A549 (cell line): ENCODE results near the gene PRKN.

Source experiments
- BHLHE40 ChIP-seq: IDR thresholded peaks from 2 replicates; pipeline ENCODE4 v1.6.1; 2012; ENCODE audit warnings: low read depth, low read length, inconsistent platforms
- CHD2 ChIP-seq: fragments of 150-350 bp; IDR thresholded peaks from 2 replicates; pipeline ENCODE4 v1.6.1; 2014; ENCODE audit warnings: low read length; ENCODE audit not compliant: partially characterized antibody
- CHD4 ChIP-seq: fragments of 200-600 bp; sonication (generic); IDR thresholded peaks from 2 replicates; pipeline ENCODE4 v1.6.1; 2016; ENCODE audit warnings: antibody characterized with exemption, mild to moderate bottlenecking, borderline replicate concordance
- EHF ChIP-seq: fragments of 250-450 bp; sonication (Bioruptor Pico); IDR thresholded peaks from 2 replicates; pipeline ENCODE4 v1.5.0; 2020; ENCODE audit warnings: mild to moderate bottlenecking
- EP300 ChIP-seq, 2 experiments: fragments of >200 bp; sonication (Bioruptor Twin); formaldehyde crosslinking; IDR thresholded peaks; 2 replicates in 1 of 2; 3 replicates in 1 of 2; pipeline ENCODE4 v1.6.1; 2016 to 2017
- HEYL ChIP-seq: fragments of 250-450 bp; sonication (Bioruptor Pico); IDR thresholded peaks from 2 replicates; pipeline ENCODE4 v1.8.0; 2021; ENCODE audit warnings: mild to moderate bottlenecking, moderate library complexity
- MAZ ChIP-seq: fragments of 150-350 bp; IDR thresholded peaks from 2 replicates; pipeline ENCODE4 v1.6.1; 2014; ENCODE audit warnings: antibody characterized with exemption, low read depth, low read length, borderline replicate concordance
- POLR2A ChIP-seq: IDR thresholded peaks from 2 replicates; pipeline ENCODE4 v1.6.1; 2012; ENCODE audit warnings: mild to moderate bottlenecking, low read length
- RAD21 ChIP-seq, 2 experiments: fragments of >200 bp in 1 of 2; sonication (Bioruptor Twin) in 1 of 2; formaldehyde crosslinking in 1 of 2; IDR thresholded peaks in 1 of 2; conservative IDR thresholded peaks in 1 of 2; 2 replicates in 1 of 2; 3 replicates in 1 of 2; pipeline ENCODE4 v1.6.1; 2012 to 2018; ENCODE audit warnings: inconsistent platforms in 1 of 2
- SMC3 ChIP-seq: fragments of >200 bp; sonication (Bioruptor Twin); formaldehyde crosslinking; IDR thresholded peaks from 3 replicates; pipeline ENCODE4 v1.6.1; 2018; ENCODE audit warnings: inconsistent platforms
- ZFP36 ChIP-seq: fragments of 450-650 bp; IDR thresholded peaks from 2 replicates; pipeline ENCODE4 v1.6.1; 2014; ENCODE audit warnings: borderline replicate concordance; ENCODE audit not compliant: partially characterized antibody
- TF ChIP-seq, protein P1 (sequence below): IDR thresholded peaks from 2 replicates; pipeline ENCODE4 v1.6.1; 2012; ENCODE audit warnings: low read depth, borderline replicate concordance
- TF ChIP-seq, protein P2 (sequence below): fragments of >200 bp; sonication (Bioruptor Twin); formaldehyde crosslinking; IDR thresholded peaks from 3 replicates; pipeline ENCODE4 v1.5.1; 2016

DNA sequence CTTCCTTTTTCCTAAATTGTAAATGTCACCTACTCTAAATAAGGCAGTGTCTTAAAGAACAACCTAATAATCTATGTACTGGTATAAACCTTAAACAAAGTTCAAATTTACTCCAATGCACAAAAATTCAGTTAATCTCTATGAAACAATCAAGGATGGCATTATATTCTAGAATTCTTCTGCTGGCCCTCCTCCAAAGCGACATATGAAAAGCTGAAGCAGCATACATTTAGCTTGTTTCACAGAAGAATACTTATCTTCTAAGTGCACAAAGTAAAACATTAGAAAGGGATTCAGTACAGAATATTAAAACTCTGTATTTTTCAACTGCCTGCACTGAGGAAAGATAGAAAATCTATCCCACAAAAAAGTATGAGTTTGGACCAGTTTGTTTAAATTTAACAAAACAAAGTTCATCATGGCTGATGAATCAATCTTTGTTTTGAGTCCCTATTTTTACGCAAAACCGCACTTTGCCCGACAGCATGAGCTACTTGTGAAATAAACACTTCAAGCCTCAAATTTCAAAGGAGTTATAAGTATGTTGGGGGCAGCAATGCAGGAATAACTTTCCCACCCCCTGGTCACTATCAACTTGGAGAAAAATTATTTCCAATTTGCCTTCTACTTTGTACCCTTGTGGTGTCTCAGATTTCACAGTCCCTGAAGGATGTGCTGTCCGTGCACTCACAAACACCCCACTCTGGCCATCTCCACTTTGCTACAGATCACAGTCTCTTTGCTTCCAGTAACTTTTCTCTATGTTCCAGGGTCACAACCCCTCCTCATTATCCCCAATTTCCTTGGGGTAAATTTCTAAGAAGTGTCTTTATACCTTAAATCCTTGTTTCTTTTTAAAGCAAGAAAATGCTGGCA lies 238.2 kb downstream of the PRKN start:
- TF ChIP-seq CHD4 (no peak), HEYL (CRISPR knock-in tag) (no peak), POLR2A (no peak), EP300 (IDR thresholded peaks at IDR 0.05) (no peak), ZFP36 (no peak), RAD21 (conservative IDR thresholded peaks at IDR 0.05 in 1 of 2, IDR thresholded peaks at IDR 0.05 in 1 of 2) (no peak), CHD2 (no peak), MAZ (no peak), EHF (CRISPR knock-in tag) (no peak), SMC3 (no peak), BHLHE40 (no peak)
- TF ChIP-seq, protein P1, sequence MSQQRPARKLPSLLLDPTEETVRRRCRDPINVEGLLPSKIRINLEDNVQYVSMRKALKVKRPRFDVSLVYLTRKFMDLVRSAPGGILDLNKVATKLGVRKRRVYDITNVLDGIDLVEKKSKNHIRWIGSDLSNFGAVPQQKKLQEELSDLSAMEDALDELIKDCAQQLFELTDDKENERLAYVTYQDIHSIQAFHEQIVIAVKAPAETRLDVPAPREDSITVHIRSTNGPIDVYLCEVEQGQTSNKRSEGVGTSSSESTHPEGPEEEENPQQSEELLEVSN = no peak
- TF ChIP-seq, protein P2, sequence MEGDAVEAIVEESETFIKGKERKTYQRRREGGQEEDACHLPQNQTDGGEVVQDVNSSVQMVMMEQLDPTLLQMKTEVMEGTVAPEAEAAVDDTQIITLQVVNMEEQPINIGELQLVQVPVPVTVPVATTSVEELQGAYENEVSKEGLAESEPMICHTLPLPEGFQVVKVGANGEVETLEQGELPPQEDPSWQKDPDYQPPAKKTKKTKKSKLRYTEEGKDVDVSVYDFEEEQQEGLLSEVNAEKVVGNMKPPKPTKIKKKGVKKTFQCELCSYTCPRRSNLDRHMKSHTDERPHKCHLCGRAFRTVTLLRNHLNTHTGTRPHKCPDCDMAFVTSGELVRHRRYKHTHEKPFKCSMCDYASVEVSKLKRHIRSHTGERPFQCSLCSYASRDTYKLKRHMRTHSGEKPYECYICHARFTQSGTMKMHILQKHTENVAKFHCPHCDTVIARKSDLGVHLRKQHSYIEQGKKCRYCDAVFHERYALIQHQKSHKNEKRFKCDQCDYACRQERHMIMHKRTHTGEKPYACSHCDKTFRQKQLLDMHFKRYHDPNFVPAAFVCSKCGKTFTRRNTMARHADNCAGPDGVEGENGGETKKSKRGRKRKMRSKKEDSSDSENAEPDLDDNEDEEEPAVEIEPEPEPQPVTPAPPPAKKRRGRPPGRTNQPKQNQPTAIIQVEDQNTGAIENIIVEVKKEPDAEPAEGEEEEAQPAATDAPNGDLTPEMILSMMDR = no peak
